ENCODE results near the gene BDNF. TPM values are rescaled to one million over a fixed set of nuclear protein-coding genes. Genes with fewer than 3 reads are reported as not detected.
A peak's percentile ranks its signal among the peaks of the same experiment; 100 is the strongest.

Gene BDNF
- polyA plus RNA-seq (0.14 to 0.49 TPM (median 0.35 TPM) in 3 replicates), polyA minus RNA-seq (0.10 to 0.46 TPM in 2 of 3 replicates, not detected in the other)
- 0.71 TPM for polyA plus RNA-seq (2011; ENCODE audit: low read depth)
- 0.18 and 0.30 TPM in 2 replicates for polyA plus RNA-seq (2011; cell fraction: cytosol; rRNA removed)
- 0.36 and 0.59 TPM in 2 replicates for polyA plus RNA-seq (2011; cell fraction: nucleus; rRNA removed)
- 0.10 and 0.85 TPM in 2 replicates for polyA plus RNA-seq (2012; ENCODE audit: low replicate concordance)
- polyA minus RNA-seq (2011; cell fraction: cytosol; rRNA and poly(A)+ RNA removed): not detected
- polyA minus RNA-seq (2011; cell fraction: nucleus; rRNA and poly(A)+ RNA removed): 0.31 and 0.32 TPM in 2 replicates

GRCh38 chr11:27700351-27701301 is at the start of gene BDNF:
Gene BDNF (minus strand): TSS chr11:27700455. CDS start chr11:27658564, 41,891 bp downstream.
- Histone ChIP-seq H4K20me1 (ENCODE audit: control insufficient read depth, extremely low read depth, insufficient read depth, low read length) (no peaks in the 10 kb centered on the region), H3K4me2 (ENCODE audit: control insufficient read depth, extremely low read depth, insufficient read depth, low read depth, low read length) (peak within 1 kb of the TSS; percentile 98), H3K27me3 (ENCODE audit: control insufficient read depth, extremely low read depth, insufficient read depth, low read length) (peaks cover 53% of the 10 kb centered on the region), H3K36me3 (ENCODE audit: control insufficient read depth in 2 of 2, extremely low read depth in 1 of 2, insufficient read depth in 2 of 2, low read length in 2 of 2) (no peaks in the 10 kb centered on the region), H3K4me1 (ENCODE audit: control insufficient read depth, extremely low read depth, insufficient read depth, low read length) (peaks cover 15% of the 10 kb centered on the region), H3K9ac (ENCODE audit: control insufficient read depth, extremely low read depth, insufficient read depth, low read length) (no peak within 1 kb of the TSS), H3K27ac (ENCODE audit: control insufficient read depth, insufficient read depth, low read length) (no peak within 1 kb of the TSS), H3K79me2 (ENCODE audit: control insufficient read depth, insufficient read depth, low read length) (no peaks in the 10 kb centered on the region), H2AFZ (ENCODE audit: control insufficient read depth, low read length) (peak within 1 kb of the TSS; percentile 59), H3K4me3 (ENCODE audit: control insufficient read depth in 2 of 3, extremely low read depth in 1 of 3, insufficient read depth in 2 of 3, low read depth in 1 of 3, low read length in 3 of 3) (peak within 1 kb of the TSS; percentile 28 to 71 (median 71)), H3K9me1 (ENCODE audit: control insufficient read depth, extremely low read depth, insufficient read depth, low read length) (no peaks in the 10 kb centered on the region), H3K9me3 (ENCODE audit: control insufficient read depth, low read depth, low read length) (no peaks in the 10 kb centered on the region)
- TF ChIP-seq CTCF (optimal IDR thresholded peaks at IDR 0.05 in 1 of 3, IDR thresholded peaks at IDR 0.05 in 1 of 3, conservative IDR thresholded peaks at IDR 0.05 in 1 of 3; ENCODE audit: extremely low read depth in 1 of 3, insufficient read depth in 2 of 3, low read length in 3 of 3) (no peak), EZH2 (IDR thresholded peaks at IDR 0.05; ENCODE audit: low read length) (peak; percentile 79)
- DNase-seq (ENCODE audit: low read depth, low spot score) (no peak), FAIRE-seq (no peak)
- dilution Hi-C loops (cut with MboI; ENCODE audit: extremely low pct_ligation_motif_present, low sequenced_read_pairs): no loop called here

- FAIRE-seq (no peak), DNase-seq (ENCODE audit: low read depth, low spot score) (no peak)
- Histone ChIP-seq H3K27me3 (ENCODE audit: control insufficient read depth, extremely low read depth, insufficient read depth, low read length) (no peaks in the 10 kb centered on the region), H4K20me1 (ENCODE audit: control insufficient read depth, extremely low read depth, insufficient read depth, low read length) (no peaks in the 10 kb centered on the region), H3K4me1 (ENCODE audit: control insufficient read depth, extremely low read depth, insufficient read depth, low read length) (no peaks in the 10 kb centered on the region), H3K79me2 (ENCODE audit: control insufficient read depth, insufficient read depth, low read length) (no peaks in the 10 kb centered on the region), H3K4me3 (ENCODE audit: control insufficient read depth in 2 of 3, extremely low read depth in 1 of 3, insufficient read depth in 2 of 3, low read depth in 1 of 3, low read length in 3 of 3) (no peak overlapping the region), H3K9ac (ENCODE audit: control insufficient read depth, extremely low read depth, insufficient read depth, low read length) (no peak overlapping the region), H3K9me1 (ENCODE audit: control insufficient read depth, extremely low read depth, insufficient read depth, low read length) (no peaks in the 10 kb centered on the region), H3K36me3 (ENCODE audit: control insufficient read depth in 2 of 2, extremely low read depth in 1 of 2, insufficient read depth in 2 of 2, low read length in 2 of 2) (no peaks in the 10 kb centered on the region), H3K9me3 (ENCODE audit: control insufficient read depth, low read depth, low read length) (no peaks in the 10 kb centered on the region), H3K27ac (ENCODE audit: control insufficient read depth, insufficient read depth, low read length) (no peak overlapping the region), H3K4me2 (ENCODE audit: control insufficient read depth, extremely low read depth, insufficient read depth, low read depth, low read length) (no peak overlapping the region), H2AFZ (ENCODE audit: control insufficient read depth, low read length) (no peak overlapping the region)
- dilution Hi-C loops (cut with MboI; ENCODE audit: extremely low pct_ligation_motif_present, low sequenced_read_pairs): no loop called here
- TF ChIP-seq CTCF (optimal IDR thresholded peaks at IDR 0.05 in 1 of 3, IDR thresholded peaks at IDR 0.05 in 1 of 3, conservative IDR thresholded peaks at IDR 0.05 in 1 of 3; ENCODE audit: extremely low read depth in 1 of 3, insufficient read depth in 2 of 3, low read length in 3 of 3): no peak
- TF ChIP-seq EZH2 (IDR thresholded peaks at IDR 0.05; ENCODE audit: low read length): no peak
These were observed 40.2 kb upstream of the BDNF start for GRCh38 chr11:27740362-27741013.
